GM18511 (cell line): ENCODE data around the gene OXSR1.

Experiments
- ATAC-seq: cut with Tn5 transposase; IDR thresholded peaks from one replicate; pipeline ENCODE4 v1.9.1; 2021; ENCODE audit warnings: mild to moderate bottlenecking, moderate library complexity; ENCODE audit not compliant: unreplicated experiment

Gene OXSR1

GRCh38 chr3:38297947-38298711 lies 132.8 kb downstream of the OXSR1 start:
- no peak for ATAC-seq
